ENCODE measurements around the gene TEX26.

The TEX26 gene

DNA sequence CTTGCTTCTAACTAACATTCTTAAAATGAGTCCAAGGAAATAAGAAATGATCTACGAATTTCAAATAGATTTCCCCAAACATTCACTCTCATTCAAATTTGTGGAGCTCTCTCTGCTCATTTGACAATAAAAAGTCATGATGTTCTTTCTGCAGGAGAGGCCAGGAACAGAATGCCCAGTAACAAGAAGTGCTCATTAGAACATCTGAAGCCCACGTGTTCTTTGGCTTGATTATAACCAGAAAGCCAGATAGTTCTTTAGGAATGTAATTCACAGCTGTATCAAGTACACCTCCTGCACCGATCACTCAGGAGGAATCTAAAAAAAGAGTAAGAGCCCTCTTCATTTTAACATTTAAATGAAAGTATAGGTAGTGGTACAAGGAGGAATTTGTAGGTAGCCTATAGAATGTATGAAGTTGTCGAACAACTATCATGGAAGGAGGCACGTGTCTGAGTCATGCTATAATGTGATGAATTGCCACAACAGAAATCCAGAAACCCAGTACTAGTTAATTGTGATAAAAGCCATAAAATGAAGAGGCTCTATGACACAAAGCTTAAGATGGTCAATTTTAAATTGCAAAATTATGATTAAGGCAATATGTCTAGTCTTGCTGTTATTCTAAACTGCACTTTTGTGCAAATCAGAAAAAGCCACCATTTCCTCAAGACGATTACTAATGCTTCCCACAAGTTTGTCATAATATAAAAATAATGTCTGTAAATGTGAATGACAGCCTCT is 13.6 kb upstream of the TEX26 start:
- DNase-seq: peak; percentile 45

DNA sequence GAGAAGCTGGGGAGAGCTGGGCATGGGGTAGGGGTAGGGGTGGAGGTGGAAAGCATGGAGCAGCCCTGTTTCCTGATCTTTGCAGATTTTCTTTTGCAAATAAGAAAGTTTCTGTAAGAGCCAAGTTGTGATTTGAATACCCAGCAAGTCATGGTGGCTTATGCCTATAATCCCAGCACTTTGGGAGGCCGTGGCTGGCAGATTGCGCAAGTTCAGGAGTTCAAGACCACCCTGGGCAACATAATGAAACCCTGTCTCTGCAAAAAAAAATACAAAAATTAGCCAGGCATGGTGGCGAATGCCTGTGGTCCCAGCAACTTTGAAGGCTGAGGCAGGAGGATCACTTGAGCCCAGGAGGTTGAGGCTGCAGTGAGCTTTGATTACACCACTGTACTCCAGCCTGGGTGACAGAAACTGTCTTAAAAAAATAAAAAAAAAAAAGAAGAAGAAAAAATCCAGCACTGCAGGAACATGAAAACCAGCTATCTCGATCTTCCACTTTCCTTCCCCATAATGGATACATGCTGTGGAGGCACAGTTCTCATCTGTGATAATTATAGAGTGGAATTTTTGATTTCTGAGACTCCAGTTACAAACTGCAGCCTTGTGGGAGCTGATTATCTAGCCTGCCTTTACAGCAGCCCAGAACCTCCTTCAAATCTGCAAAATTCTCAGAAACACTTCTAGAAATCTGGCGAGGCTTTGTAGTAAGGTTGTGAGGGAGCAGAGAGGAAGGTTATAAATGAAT is 12.1 kb upstream of the TEX26 start:
- DNase-seq: no peak

DNA sequence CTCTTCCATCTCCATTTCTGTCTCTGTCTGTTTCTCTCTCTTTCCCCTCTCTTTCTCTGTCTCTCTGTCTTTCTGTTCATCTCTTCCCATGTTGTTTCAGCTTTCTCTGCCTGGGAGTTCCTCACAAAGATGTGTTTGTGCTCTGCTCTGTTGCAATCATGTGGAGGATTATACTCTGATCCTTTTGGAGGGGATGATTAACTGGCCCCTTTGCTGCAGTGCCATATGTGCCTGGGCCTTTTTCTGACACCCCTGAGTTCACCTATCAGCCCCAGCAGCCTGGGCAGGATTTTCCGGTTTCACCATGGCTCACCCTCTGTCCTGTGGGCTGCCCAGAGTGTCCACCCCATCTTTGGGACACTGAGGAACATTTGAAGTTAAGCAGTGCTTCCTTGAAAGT is 9.0 kb upstream of the TEX26 start:
- no peak for DNase-seq

DNA sequence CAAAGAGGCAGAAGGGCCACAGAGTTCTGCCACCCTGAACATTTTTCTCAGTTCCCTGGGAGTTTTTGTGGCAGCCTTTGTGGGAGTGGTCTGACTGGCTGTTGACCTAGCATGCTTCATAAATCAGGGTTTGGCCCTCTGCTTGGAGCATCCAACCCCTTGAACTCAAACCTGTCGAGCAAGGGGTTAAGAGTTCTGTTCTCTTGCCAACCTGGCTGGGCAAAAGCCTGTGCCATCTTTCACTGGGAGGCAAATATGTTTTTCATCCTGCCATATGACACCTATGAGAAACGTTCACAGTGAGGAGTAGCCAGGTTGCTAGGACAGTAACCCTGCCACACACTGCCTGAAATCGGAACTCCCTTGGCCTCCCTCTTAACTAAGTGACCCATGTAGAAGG is 7.7 kb upstream of the TEX26 start:
- no peak for DNase-seq

DNA sequence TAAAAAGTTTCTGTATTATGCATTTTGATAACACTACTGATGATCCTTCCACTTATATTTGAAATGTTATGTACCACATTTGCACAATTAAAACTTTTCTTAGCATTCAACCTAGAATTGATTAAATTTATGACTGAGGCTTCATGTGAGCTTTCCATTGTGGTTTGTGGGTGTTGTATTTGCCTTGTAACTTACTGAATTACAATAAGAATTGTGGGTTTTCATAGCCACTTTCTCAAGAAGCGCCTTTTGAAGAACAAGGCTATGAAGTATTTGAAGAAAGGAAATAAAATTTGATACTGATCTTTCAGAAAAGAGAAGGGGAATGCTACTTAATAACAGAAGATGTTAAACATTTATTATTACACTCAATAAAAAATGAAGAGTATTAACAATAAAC is 7.0 kb upstream of the TEX26 start:
- no peak for DNase-seq

DNA sequence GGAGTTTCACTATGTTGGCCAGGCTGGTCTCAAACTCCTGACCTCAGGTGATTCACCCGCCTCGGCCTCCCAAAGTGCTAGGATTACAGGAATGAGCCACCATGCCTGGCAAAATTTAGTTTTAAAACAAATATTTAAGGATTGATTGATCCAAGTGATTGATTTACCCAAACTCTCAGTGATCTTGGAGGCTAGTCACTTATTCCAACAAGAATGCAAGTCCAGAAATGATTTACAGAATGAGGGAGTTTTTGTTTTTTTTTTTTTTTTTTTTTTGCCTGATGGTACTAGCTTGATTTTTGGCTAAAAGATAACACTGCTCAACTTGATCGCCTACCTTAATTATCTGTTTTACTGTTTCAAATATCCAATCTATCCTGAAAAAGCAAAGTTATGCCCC is 5.7 kb upstream of the TEX26 start:
- DNase-seq: no peak

DNA sequence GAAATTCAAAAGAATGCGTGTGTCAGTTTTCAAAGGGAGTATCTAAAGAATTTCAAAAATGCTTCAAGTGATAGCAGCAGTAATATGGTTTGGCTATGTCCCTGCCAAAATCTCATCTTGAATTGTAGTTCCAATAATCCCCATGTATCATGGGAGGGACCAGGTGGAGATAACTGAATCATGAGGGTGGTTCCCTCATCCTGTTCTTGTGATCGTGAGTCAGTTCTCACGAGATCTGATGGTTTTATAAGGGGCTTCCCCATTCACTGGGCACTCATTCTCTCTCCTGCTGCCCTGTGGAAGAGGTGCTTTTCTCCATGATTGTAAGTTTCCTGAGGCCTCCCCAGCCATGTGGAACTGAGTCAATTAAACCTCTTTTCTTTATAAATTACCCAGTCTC is 5.3 kb upstream of the TEX26 start:
- DNase-seq: peak; percentile 45

DNA sequence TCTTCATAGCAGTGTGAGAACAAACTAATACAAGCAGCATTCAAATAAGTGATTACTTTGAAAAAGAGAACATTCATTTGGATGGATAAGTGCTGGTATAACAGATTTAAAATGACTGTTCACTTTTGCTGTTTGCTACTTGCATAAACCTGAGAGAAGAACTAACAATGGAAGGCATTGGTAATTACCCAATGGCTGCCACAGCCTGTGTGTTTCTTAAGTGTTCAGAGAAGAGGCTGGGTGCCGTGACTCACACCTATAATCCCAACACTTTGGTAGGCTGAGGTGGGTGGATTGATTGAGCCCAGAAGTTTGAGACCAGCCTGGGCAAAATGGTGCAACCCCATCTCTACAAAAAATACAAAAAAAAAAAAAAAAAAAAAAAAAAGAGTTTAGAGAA is 4.9 kb upstream of the TEX26 start:
- DNase-seq: no peak

DNA sequence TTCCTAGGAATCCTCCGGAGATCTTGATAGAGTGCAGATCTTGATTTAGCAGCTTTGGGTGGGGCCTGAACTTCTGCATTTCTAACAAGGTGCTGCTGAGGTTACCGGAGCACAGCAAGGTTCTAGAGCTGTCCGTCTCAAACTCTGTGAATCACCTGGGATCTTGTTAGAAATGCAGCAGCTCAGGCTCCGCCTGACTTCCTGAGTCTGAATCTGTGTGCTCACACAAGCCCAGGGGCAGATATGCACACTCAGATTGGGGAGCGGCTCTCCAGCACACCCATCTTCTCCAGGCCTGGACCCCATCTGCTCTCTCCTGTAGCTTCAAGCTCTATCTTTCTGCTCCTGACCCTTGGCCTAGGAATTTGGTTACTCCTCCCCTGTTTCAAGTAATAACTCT is 3.5 kb upstream of the TEX26 start:
- DNase-seq: no peak

DNA sequence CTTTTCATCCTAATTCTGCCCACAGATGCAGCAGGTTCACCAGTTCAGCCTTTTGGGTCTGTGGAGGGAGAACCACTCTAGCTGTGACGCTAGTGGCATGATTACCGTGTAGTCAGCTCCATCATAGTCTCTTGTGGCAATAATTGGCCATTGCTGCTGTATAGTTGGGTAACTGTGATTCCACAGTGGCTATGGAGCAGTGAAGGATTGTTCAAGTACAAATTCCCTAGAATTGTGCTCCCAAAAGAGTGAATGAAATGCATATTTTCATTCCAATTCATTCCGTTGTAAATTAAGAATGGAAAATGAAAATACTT is 856 bp downstream of the TEX26 start:
- DNase-seq: no peak

DNA sequence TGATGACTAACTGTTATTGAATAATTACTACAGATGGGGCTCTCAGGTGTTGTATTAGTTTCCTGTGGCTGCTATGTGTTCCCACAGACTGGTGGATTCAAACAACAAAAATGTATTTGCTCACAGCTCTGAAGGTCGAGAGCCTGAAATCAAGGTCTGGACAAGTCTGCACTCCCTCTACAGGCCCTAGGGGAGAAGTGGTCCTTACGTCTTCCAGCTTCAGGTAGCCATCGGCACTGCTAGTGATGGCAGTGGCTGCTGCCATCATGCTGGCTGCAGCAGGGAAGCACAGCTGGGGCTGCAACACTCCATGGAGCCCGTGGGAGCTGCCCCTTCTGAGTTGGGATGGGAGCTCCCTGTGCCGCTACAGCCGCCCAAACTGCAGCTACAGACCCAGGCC is 1.9 kb downstream of the TEX26 start:
- no peak for DNase-seq

DNA sequence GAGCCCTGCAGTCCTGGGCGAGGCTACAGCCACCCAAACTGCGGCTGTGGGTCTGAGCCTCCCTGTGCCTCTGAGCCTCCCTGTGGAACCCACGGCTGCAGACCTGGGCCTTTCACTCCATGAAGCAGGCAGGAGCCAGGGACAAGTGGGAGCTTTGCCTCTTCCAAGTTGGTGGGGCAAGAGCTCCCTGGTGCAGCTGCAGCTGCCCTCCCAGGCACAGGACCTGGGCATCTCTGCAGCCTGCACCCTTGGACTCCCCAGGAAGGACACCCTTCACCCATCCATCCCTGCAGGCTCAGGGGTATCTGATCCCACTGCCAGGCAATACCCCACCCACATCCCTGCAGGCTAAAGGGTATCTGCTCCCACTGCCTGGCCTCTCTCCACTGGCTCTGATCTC is 2.3 kb downstream of the TEX26 start:
- no peak for DNase-seq

DNA sequence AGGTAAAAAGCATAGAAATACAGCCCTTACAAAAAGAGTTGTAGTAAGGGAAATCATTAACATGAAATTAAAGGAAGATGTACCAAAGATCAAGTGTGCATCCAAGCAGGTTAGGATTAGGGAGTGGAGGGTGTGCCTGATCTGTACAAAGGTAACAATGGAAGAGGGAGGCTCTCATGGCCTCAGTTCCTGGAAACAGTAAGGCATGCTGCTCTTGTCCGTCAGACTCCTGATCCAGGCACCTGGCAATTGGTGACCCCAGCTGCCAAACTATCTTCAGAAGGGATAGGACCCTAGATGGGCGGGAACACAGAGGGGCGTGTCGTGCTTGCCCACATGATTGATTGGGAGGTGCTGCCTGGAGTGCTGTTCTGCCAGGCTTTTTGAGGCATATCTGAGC is 4.5 kb downstream of the TEX26 start:
- no peak for DNase-seq

DNA sequence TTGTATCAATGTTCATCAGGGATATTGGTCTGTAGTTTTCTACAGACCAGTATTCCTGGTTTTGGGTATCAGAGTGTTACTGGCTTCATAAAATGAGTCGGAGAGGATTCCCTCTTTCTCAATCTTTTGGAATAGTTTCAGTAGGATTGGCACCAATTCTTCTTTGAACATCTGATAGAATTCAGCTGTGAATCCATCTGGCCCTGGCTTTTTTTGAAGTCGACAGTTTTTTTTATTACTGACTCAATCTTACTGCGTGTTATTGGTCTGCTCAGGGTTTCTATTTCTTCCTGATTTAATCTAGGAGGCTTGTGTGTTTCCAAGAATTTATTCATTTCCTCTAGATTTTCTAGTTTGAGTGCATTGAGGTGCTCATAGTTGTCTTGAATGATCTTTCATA is 11.4 kb downstream of the TEX26 start:
- no peak for DNase-seq

DNA sequence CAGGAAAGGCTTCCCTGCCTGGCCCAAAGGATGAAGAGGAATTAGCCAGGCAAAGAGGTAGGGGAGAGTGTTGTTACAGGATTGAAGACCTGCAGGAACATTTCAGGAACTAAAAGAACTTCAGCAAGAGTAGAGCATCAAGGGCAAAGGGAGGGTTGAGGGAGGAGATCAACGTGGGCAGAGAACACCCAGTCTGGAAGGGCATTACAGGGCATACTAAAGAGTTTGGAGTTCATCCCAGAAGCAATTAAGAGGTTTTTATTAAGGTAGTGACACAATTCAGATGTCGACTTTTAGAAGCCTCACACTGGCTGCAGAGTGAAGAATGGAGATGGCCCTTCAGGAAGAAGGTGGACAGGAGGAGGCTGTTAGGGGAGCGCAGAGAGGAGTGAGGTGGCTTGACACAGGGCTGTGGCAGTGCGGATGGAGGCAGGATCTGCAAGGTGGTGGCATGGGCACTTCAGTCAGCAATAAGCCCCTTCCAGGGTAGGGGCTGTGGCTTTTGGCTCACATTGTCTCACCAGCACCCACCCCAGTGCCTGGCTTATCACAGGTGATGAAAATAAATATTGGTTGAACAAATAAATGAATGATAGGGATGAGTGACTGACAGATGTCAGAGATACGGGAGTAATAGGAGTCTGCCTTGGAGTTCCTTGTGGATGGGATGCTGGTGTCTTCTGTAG is 24.9 kb downstream of the TEX26 start:
- DNase-seq: no peak

DNA sequence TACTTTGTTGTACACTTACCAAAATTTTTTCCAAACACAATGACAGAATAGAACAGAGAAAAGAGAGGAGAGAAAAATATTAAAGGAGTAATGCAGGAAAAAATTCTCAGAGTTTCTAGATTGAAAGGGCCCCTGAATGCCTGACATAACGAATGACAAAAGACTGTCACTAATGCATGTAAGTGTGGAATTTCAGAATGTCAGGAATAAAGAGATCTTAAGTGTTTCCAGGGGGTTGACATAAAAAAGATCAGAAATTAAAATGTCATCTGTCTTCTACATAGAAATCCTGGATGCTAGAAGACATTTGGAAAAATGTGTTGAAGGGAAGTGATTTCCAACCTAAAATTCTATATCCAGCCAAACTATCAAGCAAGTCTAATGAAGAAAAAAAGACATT is 27.2 kb downstream of the TEX26 start:
- DNase-seq: no peak

DNA sequence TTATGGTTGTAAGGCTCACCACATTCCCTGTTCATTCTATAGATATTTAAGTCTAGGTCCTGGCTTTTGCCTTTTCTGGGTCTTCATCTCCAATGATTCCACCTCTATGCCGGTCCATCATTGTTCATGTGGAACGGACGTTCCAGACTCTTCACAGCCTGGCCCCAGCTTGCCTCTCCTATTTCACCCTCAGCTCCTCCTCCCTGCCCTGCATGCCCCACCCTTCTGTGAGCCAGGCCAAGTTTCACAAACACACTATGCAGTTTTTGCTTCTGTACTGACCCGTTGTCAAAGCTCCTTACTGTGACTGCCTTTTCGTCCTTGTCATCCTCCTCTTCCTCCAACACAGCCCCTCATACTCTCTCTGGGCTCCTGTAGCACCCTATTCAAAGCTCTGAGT is 31.3 kb downstream of the TEX26 start:
- DNase-seq: peak; percentile 25

DNA sequence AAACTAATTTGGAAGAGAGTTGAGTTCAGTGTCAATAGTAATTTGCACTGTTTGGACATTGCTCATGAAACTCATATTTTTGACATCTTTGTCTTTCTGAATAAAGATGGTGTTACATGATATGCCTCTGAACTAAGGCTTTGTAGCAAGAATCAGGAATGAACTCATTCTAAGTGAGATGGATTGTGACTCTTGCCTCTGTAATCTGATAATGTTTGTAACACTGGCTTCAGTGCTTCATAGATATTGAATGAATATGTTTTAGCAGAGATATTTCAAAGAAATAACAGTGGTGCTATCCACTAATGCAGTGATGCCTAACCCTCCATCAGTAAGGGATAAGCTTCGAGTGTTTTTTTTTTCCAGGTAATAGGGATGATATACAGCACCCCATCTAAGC is 32.9 kb downstream of the TEX26 start:
- no peak for DNase-seq

DNA sequence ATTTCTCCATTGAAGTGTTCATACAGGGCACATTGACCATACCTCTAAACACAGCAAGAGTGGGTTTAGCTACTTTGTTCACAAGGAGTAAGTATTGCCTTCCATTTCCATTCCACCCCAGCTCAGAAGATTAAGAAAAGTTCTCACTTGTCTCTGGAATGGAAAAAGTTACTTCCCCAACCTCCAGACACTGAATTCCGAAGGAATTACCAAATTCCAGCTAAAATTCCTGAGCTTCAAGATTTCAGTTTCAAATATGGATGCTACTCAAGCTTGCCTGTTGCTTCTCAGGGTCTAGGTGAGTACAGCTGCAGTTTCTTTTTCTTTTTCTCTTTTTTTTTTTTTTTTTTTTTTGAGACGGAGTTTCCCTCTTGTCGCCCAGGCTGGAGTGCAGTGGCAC is 33.6 kb downstream of the TEX26 start:
- DNase-seq: peak; percentile 48

DNA sequence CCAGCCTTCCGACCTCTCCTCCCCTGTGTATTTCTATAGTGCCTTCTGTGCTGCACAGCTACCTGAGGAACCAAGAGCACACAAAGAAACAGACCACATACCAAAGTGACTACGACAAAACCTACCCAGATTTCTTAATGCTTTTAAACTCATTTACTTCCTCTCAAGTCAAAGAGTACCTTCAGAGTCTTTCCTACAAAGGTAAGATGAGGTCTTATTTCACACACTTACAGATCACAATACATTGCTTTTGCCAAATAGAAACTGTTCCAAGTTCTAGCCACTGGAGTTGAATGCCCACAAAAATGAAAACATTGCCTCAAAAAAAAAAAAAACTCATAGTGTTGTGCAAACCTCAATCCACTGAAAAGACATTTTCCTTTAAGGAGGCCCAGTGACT is 36.4 kb downstream of the TEX26 start:
- peak; percentile 19 for DNase-seq

DNA sequence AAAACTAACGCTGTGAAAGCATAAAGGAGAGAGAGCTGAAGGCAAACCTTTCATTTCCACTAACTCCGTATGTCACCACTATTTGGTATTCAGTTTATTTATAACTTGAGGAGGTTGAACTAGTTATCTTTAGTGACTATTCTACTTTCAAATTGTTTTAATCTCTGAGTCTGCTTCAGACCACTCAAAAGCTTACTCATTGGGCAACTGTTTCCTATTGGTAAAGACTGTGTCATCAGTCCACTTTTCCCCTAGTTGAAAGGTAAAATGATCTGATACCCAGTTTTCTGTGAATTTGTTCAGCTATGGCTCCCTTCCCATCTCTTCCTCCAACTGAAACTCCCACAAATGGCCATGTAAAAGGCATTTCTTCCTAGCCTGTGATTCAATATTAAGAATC is 39.1 kb downstream of the TEX26 start:
- peak; percentile 17 for DNase-seq

DNA sequence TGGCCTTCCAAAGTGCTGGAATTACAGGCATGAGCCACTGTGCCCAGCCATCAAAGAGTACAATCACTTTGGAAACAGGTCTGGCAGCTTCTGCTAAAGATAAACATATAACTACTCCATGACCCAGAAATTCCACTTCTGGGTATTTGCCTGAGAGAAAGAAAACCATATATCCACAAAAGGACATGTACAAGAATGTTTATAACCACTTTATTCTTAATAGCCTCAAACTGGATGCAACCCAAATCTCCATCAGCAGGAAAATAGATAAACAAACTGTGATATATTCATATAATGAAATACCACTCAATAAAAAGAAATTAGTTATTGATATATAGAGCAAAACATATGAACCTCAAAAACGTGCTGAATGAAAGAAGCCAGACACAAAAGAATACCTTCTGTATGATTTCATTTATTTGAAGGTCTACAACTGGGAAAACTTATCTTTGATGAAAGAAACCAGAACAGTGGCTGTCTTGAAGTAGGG is 40.5 kb downstream of the TEX26 start:
- DNase-seq: peak; percentile 45

DNA sequence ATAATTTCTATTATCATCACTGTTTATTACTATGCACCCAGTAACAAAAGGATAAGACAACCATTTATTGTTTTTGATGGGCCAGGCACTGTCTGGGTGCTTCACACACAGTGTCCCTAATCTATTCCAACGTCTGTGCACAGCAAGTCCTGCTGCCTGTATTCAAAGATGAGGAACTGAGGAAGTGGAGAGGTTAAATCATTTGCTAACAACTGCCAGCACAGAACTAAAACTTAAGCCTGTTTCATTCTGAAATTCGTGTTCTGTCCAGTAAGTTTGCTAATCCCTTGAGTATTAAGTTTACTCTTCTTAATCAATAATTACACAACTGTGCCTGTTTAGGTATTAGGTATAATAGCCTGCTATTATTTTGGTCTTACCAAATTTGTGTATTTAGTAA is 41.9 kb downstream of the TEX26 start:
- DNase-seq: no peak

DNA sequence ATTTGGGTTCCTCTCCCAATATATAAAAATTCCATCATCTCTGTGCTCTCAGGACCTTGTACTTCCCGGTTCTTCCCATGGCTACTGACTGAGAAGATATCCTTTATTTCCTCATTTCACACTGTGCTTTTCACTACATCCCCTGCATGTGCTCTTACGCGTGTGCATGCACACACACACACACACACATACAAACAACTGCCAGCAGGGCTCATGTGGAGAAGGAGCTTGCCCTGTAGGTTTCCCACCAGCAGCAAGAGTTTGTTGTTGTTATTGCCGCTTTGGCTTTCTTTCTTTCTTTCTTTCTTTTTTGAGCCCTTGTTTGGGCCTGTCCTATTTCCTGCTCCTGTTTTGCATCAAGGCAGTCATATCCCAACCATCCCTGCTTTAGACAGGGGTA is 43.6 kb downstream of the TEX26 start:
- DNase-seq: no peak
